HUES64 (cell line): ENCODE results near the gene SERPINI1.

ENCODE experiments used
- H3K27ac ChIP-seq: 2 replicates; pipeline ENCODE4 v1.7.0; 2013; ENCODE audit warnings: low read depth, low read length, inconsistent platforms
- H3K27me3 ChIP-seq: 2 replicates; pipeline ENCODE4 v1.6.1; 2013; ENCODE audit warnings: mild to moderate bottlenecking, low read length; ENCODE audit not compliant: insufficient read depth
- H3K36me3 ChIP-seq: 2 replicates; pipeline ENCODE4 v1.6.1; 2013; ENCODE audit warnings: mild to moderate bottlenecking, low read length; ENCODE audit not compliant: insufficient read depth
- H3K4me1 ChIP-seq: 2 replicates; pipeline ENCODE4 v1.6.1; 2013; ENCODE audit warnings: mild to moderate bottlenecking, low read length, moderate library complexity; ENCODE audit not compliant: insufficient read depth
- H3K4me3 ChIP-seq: 2 replicates; pipeline ENCODE4 v1.5.1; 2013; ENCODE audit warnings: mild to moderate bottlenecking, low read length, moderate library complexity
- H3K9ac ChIP-seq: 2 replicates; pipeline ENCODE4 v1.6.1; 2013; ENCODE audit warnings: mild to moderate bottlenecking, low read depth, low read length
- H3K9me3 ChIP-seq: 2 replicates; pipeline ENCODE4 v1.6.1; 2013; ENCODE audit warnings: low read depth, low read length; ENCODE audit not compliant: insufficient read depth
- WGBS: fragments of 150-250, 120-280 bp; methylation state at CpG from one replicate; pipeline ENCODE4 v1.1.7; 2013; ENCODE audit warnings: missing lambda C conversion rate; 5-methylcytosine and 5-hydroxymethylcytosine counted together

Gene SERPINI1

GRCh38 chr3:167851749-167852148 lies 116.2 kb downstream of the SERPINI1 start:
- no peak overlapping the region for H3K27ac ChIP-seq

GRCh38 chr3:167852216-167852615 lies 116.7 kb downstream of the SERPINI1 start:
- no peaks in the 10 kb centered on the region for H3K9me3 ChIP-seq
- WGBS: 98% methylated on average over 2 of the region's 2 CpGs
- H3K4me3 ChIP-seq: no peak overlapping the region
- H3K27ac ChIP-seq: no peak overlapping the region
- H3K4me1 ChIP-seq: no peaks in the 10 kb centered on the region
- no peaks in the 10 kb centered on the region for H3K27me3 ChIP-seq
- no peak overlapping the region for H3K9ac ChIP-seq
- H3K36me3 ChIP-seq: no peaks in the 10 kb centered on the region

More at GRCh38 chr3:167851749-167852148, 116.2 kb downstream of the SERPINI1 start:
- Histone ChIP-seq H3K4me1 (no peaks in the 10 kb centered on the region), H3K36me3 (no peaks in the 10 kb centered on the region), H3K27me3 (no peaks in the 10 kb centered on the region), H3K9ac (no peak overlapping the region), H3K4me3 (no peak overlapping the region), H3K9me3 (no peaks in the 10 kb centered on the region)
- 94% methylated on average over 3 of the region's 3 CpGs for WGBS

GRCh38 chr3:167854063-167854462 lies 118.5 kb downstream of the SERPINI1 start:
- H3K9ac ChIP-seq: no peak overlapping the region
- H3K4me1 ChIP-seq: no peaks in the 10 kb centered on the region
- no peaks in the 10 kb centered on the region for H3K9me3 ChIP-seq
- no peaks in the 10 kb centered on the region for H3K27me3 ChIP-seq
- no peak overlapping the region for H3K4me3 ChIP-seq
- 92% methylated on average over 1 of the region's 1 CpG for WGBS
- H3K36me3 ChIP-seq: no peaks in the 10 kb centered on the region
- H3K27ac ChIP-seq: no peak overlapping the region

- Histone ChIP-seq H3K4me1 (no peaks in the 10 kb centered on the region), H3K9me3 (no peaks in the 10 kb centered on the region), H3K27ac (no peak overlapping the region), H3K27me3 (no peaks in the 10 kb centered on the region), H3K36me3 (no peaks in the 10 kb centered on the region), H3K4me3 (no peak overlapping the region), H3K9ac (no peak overlapping the region)
Measured at GRCh38 chr3:167854846-167855245, 119.3 kb downstream of the SERPINI1 start.

GRCh38 chr3:167855306-167855705 lies 119.8 kb downstream of the SERPINI1 start:
- H3K36me3 ChIP-seq: no peaks in the 10 kb centered on the region
- WGBS: 100% methylated on average over 1 of the region's 1 CpG
- no peaks in the 10 kb centered on the region for H3K27me3 ChIP-seq
- H3K4me1 ChIP-seq: no peaks in the 10 kb centered on the region
- H3K9me3 ChIP-seq: no peaks in the 10 kb centered on the region
- H3K4me3 ChIP-seq: no peak overlapping the region
- H3K27ac ChIP-seq: no peak overlapping the region
- H3K9ac ChIP-seq: no peak overlapping the region

- H3K36me3 ChIP-seq: no peaks in the 10 kb centered on the region
- no peak overlapping the region for H3K27ac ChIP-seq
- no peaks in the 10 kb centered on the region for H3K9me3 ChIP-seq
- H3K27me3 ChIP-seq: no peaks in the 10 kb centered on the region
- WGBS: 94% methylated on average over 1 of the region's 2 CpGs
- no peaks in the 10 kb centered on the region for H3K4me1 ChIP-seq
- no peak overlapping the region for H3K4me3 ChIP-seq
- H3K9ac ChIP-seq: no peak overlapping the region
Measured at GRCh38 chr3:167858865-167859264, 123.3 kb downstream of the SERPINI1 start.

GRCh38 chr3:167859610-167860009 lies 124.1 kb downstream of the SERPINI1 start:
- Histone ChIP-seq H3K9me3 (no peaks in the 10 kb centered on the region), H3K27me3 (no peaks in the 10 kb centered on the region), H3K4me3 (no peak overlapping the region), H3K36me3 (no peaks in the 10 kb centered on the region), H3K9ac (no peak overlapping the region), H3K27ac (no peak overlapping the region), H3K4me1 (no peaks in the 10 kb centered on the region)
- WGBS: 90% methylated on average over 1 of the region's 1 CpG

GRCh38 chr3:167861649-167862048 lies 126.1 kb downstream of the SERPINI1 start:
- Histone ChIP-seq H3K4me3 (no peak overlapping the region), H3K27ac (no peak overlapping the region), H3K27me3 (no peaks in the 10 kb centered on the region), H3K9me3 (no peaks in the 10 kb centered on the region), H3K9ac (no peak overlapping the region), H3K4me1 (no peaks in the 10 kb centered on the region), H3K36me3 (no peaks in the 10 kb centered on the region)
- WGBS: 97% methylated on average over 3 of the region's 3 CpGs

- Histone ChIP-seq H3K27me3 (no peaks in the 10 kb centered on the region), H3K36me3 (no peaks in the 10 kb centered on the region), H3K9me3 (no peaks in the 10 kb centered on the region), H3K4me1 (no peaks in the 10 kb centered on the region), H3K9ac (no peak overlapping the region), H3K4me3 (no peak overlapping the region), H3K27ac (no peak overlapping the region)
- WGBS: 94% methylated on average over 5 of the region's 6 CpGs
Measured at GRCh38 chr3:167862104-167862730, 126.7 kb downstream of the SERPINI1 start.

GRCh38 chr3:167863811-167864551 lies 128.5 kb downstream of the SERPINI1 start:
- H3K4me3 ChIP-seq: no peak overlapping the region
- no peak overlapping the region for H3K9ac ChIP-seq
- H3K9me3 ChIP-seq: no peaks in the 10 kb centered on the region
- H3K36me3 ChIP-seq: no peaks in the 10 kb centered on the region
- no peaks in the 10 kb centered on the region for H3K4me1 ChIP-seq
- WGBS: 94% methylated on average over 9 of the region's 9 CpGs
- no peaks in the 10 kb centered on the region for H3K27me3 ChIP-seq
- no peak overlapping the region for H3K27ac ChIP-seq

GRCh38 chr3:167864552-167864874 lies 129.0 kb downstream of the SERPINI1 start:
- Histone ChIP-seq H3K4me3 (no peak overlapping the region), H3K36me3 (no peaks in the 10 kb centered on the region), H3K9ac (no peak overlapping the region), H3K27me3 (no peaks in the 10 kb centered on the region), H3K9me3 (no peaks in the 10 kb centered on the region), H3K27ac (no peak overlapping the region), H3K4me1 (no peaks in the 10 kb centered on the region)
- WGBS: 80% methylated on average over 1 of the region's 1 CpG
